ENCODE data around the gene LTBP3. TPM values are rescaled to one million over a fixed set of nuclear protein-coding genes. Genes with fewer than 3 reads are reported as not detected.

Gene LTBP3
- total RNA-seq, 1 experiment from 2014 or later = 1.3 TPM

- Histone ChIP-seq H3K9me2 (replicated peaks; ENCODE audit: insufficient read depth, low read length) (no peaks in the 10 kb centered on the region), H3K9ac (ENCODE audit: low read length) (peak overlapping the region; percentile 52), H3K4me2 (ENCODE audit: low read depth, low read length, poor library complexity, severe bottlenecking) (peak overlapping the region; percentile 40), H3K9me3 (ENCODE audit: low read length) (no peaks in the 10 kb centered on the region), H3K79me2 (ENCODE audit: low read length) (no peaks in the 10 kb centered on the region), H3K36me3 (ENCODE audit: insufficient read depth, low read length) (no peaks in the 10 kb centered on the region), H3K4me3 (ENCODE audit: low read length) (no peak overlapping the region; the same call in 1 of the 2 replicates), H2AFZ (ENCODE audit: low read length) (no peak overlapping the region), H3K27ac (ENCODE audit: low read length) (peak overlapping the region; percentile 80), H4K20me1 (ENCODE audit: insufficient read depth, low read depth, low read length) (no peaks in the 10 kb centered on the region), H3K4me1 (ENCODE audit: low read length) (peaks cover 26% of the 10 kb centered on the region), H3K27me3 (ENCODE audit: low read length) (no peaks in the 10 kb centered on the region)
- peak; percentile 91 for DNase-seq
Observed at GRCh38 chr11:65588199-65589054, 30.3 kb upstream of the LTBP3 start.

GRCh38 chr11:65586676-65587075 lies 28.5 kb upstream of the LTBP3 start:
- peaks cover 26% of the 10 kb centered on the region for H3K4me1 ChIP-seq (ENCODE audit: low read length)
- no peaks in the 10 kb centered on the region for H3K9me2 ChIP-seq (replicated peaks; ENCODE audit: insufficient read depth, low read length)
- no peaks in the 10 kb centered on the region for H3K9me3 ChIP-seq (ENCODE audit: low read length)
- no peaks in the 10 kb centered on the region for H4K20me1 ChIP-seq (ENCODE audit: insufficient read depth, low read depth, low read length)
- no peak overlapping the region for H3K4me2 ChIP-seq (ENCODE audit: low read depth, low read length, poor library complexity, severe bottlenecking)
- no peak overlapping the region for H3K9ac ChIP-seq (ENCODE audit: low read length)
- no peak overlapping the region for H3K27ac ChIP-seq (ENCODE audit: low read length)
- H2AFZ ChIP-seq (ENCODE audit: low read length) = no peak overlapping the region
- H3K79me2 ChIP-seq (ENCODE audit: low read length) = no peaks in the 10 kb centered on the region
- H3K36me3 ChIP-seq (ENCODE audit: insufficient read depth, low read length) = no peaks in the 10 kb centered on the region
- no peak overlapping the region for H3K4me3 ChIP-seq (ENCODE audit: low read length)
- no peaks in the 10 kb centered on the region for H3K27me3 ChIP-seq (ENCODE audit: low read length)
- no peak for DNase-seq

GRCh38 chr11:65586247-65586630 lies 28.1 kb upstream of the LTBP3 start:
- H3K79me2 ChIP-seq (ENCODE audit: low read length) = no peaks in the 10 kb centered on the region
- H3K4me2 ChIP-seq (ENCODE audit: low read depth, low read length, poor library complexity, severe bottlenecking) = no peak overlapping the region
- no peaks in the 10 kb centered on the region for H3K9me3 ChIP-seq (ENCODE audit: low read length)
- no peaks in the 10 kb centered on the region for H3K36me3 ChIP-seq (ENCODE audit: insufficient read depth, low read length)
- H3K9me2 ChIP-seq (replicated peaks; ENCODE audit: insufficient read depth, low read length) = no peaks in the 10 kb centered on the region
- no peaks in the 10 kb centered on the region for H3K27me3 ChIP-seq (ENCODE audit: low read length)
- DNase-seq = no peak
- H3K4me1 ChIP-seq (ENCODE audit: low read length) = peaks cover 26% of the 10 kb centered on the region
- H2AFZ ChIP-seq (ENCODE audit: low read length) = no peak overlapping the region
- H3K27ac ChIP-seq (ENCODE audit: low read length) = no peak overlapping the region
- no peak overlapping the region for H3K4me3 ChIP-seq (ENCODE audit: low read length)
- H3K9ac ChIP-seq (ENCODE audit: low read length) = no peak overlapping the region
- H4K20me1 ChIP-seq (ENCODE audit: insufficient read depth, low read depth, low read length) = no peaks in the 10 kb centered on the region

- Histone ChIP-seq H3K9me2 (replicated peaks; ENCODE audit: insufficient read depth, low read length) (no peaks in the 10 kb centered on the region), H3K4me2 (ENCODE audit: low read depth, low read length, poor library complexity, severe bottlenecking) (no peak overlapping the region), H2AFZ (ENCODE audit: low read length) (no peak overlapping the region), H4K20me1 (ENCODE audit: insufficient read depth, low read depth, low read length) (no peaks in the 10 kb centered on the region), H3K4me3 (ENCODE audit: low read length) (no peak overlapping the region), H3K27ac (ENCODE audit: low read length) (no peak overlapping the region), H3K27me3 (ENCODE audit: low read length) (no peaks in the 10 kb centered on the region), H3K4me1 (ENCODE audit: low read length) (peaks cover 26% of the 10 kb centered on the region), H3K9ac (ENCODE audit: low read length) (no peak overlapping the region), H3K36me3 (ENCODE audit: insufficient read depth, low read length) (no peaks in the 10 kb centered on the region), H3K9me3 (ENCODE audit: low read length) (no peaks in the 10 kb centered on the region), H3K79me2 (ENCODE audit: low read length) (no peaks in the 10 kb centered on the region)
- no peak for DNase-seq
Observed at GRCh38 chr11:65585396-65586246, 27.5 kb upstream of the LTBP3 start.

GRCh38 chr11:65584723-65585171 lies 26.6 kb upstream of the LTBP3 start:
- no peak for DNase-seq
- Histone ChIP-seq H3K9ac (ENCODE audit: low read length) (no peak overlapping the region), H3K27me3 (ENCODE audit: low read length) (no peaks in the 10 kb centered on the region), H2AFZ (ENCODE audit: low read length) (no peak overlapping the region), H3K79me2 (ENCODE audit: low read length) (no peaks in the 10 kb centered on the region), H3K9me3 (ENCODE audit: low read length) (no peaks in the 10 kb centered on the region), H3K4me1 (ENCODE audit: low read length) (peaks cover 26% of the 10 kb centered on the region), H3K27ac (ENCODE audit: low read length) (no peak overlapping the region), H3K4me3 (ENCODE audit: low read length) (no peak overlapping the region), H4K20me1 (ENCODE audit: insufficient read depth, low read depth, low read length) (no peaks in the 10 kb centered on the region), H3K4me2 (ENCODE audit: low read depth, low read length, poor library complexity, severe bottlenecking) (no peak overlapping the region), H3K36me3 (ENCODE audit: insufficient read depth, low read length) (no peaks in the 10 kb centered on the region), H3K9me2 (replicated peaks; ENCODE audit: insufficient read depth, low read length) (no peaks in the 10 kb centered on the region)

- no peaks in the 10 kb centered on the region for H3K9me2 ChIP-seq (replicated peaks; ENCODE audit: insufficient read depth, low read length)
- no peak for DNase-seq
- H3K9me3 ChIP-seq (ENCODE audit: low read length) = no peaks in the 10 kb centered on the region
- H3K79me2 ChIP-seq (ENCODE audit: low read length) = no peaks in the 10 kb centered on the region
- no peaks in the 10 kb centered on the region for H3K36me3 ChIP-seq (ENCODE audit: insufficient read depth, low read length)
- no peak overlapping the region for H3K4me3 ChIP-seq (ENCODE audit: low read length)
- no peak overlapping the region for H2AFZ ChIP-seq (ENCODE audit: low read length)
- peaks cover 26% of the 10 kb centered on the region for H3K4me1 ChIP-seq (ENCODE audit: low read length)
- H3K9ac ChIP-seq (ENCODE audit: low read length) = no peak overlapping the region
- no peaks in the 10 kb centered on the region for H3K27me3 ChIP-seq (ENCODE audit: low read length)
- H4K20me1 ChIP-seq (ENCODE audit: insufficient read depth, low read depth, low read length) = no peaks in the 10 kb centered on the region
- no peak overlapping the region for H3K27ac ChIP-seq (ENCODE audit: low read length)
- H3K4me2 ChIP-seq (ENCODE audit: low read depth, low read length, poor library complexity, severe bottlenecking) = no peak overlapping the region
Observed at GRCh38 chr11:65584106-65584505, 25.9 kb upstream of the LTBP3 start.

GRCh38 chr11:65583589-65583988 lies 25.4 kb upstream of the LTBP3 start:
- Histone ChIP-seq H3K27me3 (ENCODE audit: low read length) (no peaks in the 10 kb centered on the region), H3K4me2 (ENCODE audit: low read depth, low read length, poor library complexity, severe bottlenecking) (no peak overlapping the region), H3K36me3 (ENCODE audit: insufficient read depth, low read length) (no peaks in the 10 kb centered on the region), H3K4me3 (ENCODE audit: low read length) (no peak overlapping the region), H3K9ac (ENCODE audit: low read length) (no peak overlapping the region), H3K27ac (ENCODE audit: low read length) (no peak overlapping the region), H2AFZ (ENCODE audit: low read length) (no peak overlapping the region), H3K9me3 (ENCODE audit: low read length) (no peaks in the 10 kb centered on the region), H3K4me1 (ENCODE audit: low read length) (peaks cover 23% of the 10 kb centered on the region), H3K9me2 (replicated peaks; ENCODE audit: insufficient read depth, low read length) (no peaks in the 10 kb centered on the region), H4K20me1 (ENCODE audit: insufficient read depth, low read depth, low read length) (no peaks in the 10 kb centered on the region), H3K79me2 (ENCODE audit: low read length) (no peaks in the 10 kb centered on the region)
- DNase-seq = no peak

GRCh38 chr11:65581928-65582327 lies 23.8 kb upstream of the LTBP3 start:
- Histone ChIP-seq H3K9me3 (ENCODE audit: low read length) (no peaks in the 10 kb centered on the region), H3K79me2 (ENCODE audit: low read length) (peaks cover 7% of the 10 kb centered on the region; the same call in 1 of the 2 replicates), H2AFZ (ENCODE audit: low read length) (no peak overlapping the region), H4K20me1 (ENCODE audit: insufficient read depth, low read depth, low read length) (no peaks in the 10 kb centered on the region), H3K36me3 (ENCODE audit: insufficient read depth, low read length) (no peaks in the 10 kb centered on the region), H3K9ac (ENCODE audit: low read length) (no peak overlapping the region), H3K27me3 (ENCODE audit: low read length) (no peaks in the 10 kb centered on the region), H3K4me1 (ENCODE audit: low read length) (peaks cover 18% of the 10 kb centered on the region), H3K27ac (ENCODE audit: low read length) (no peak overlapping the region), H3K4me3 (ENCODE audit: low read length) (no peak overlapping the region), H3K4me2 (ENCODE audit: low read depth, low read length, poor library complexity, severe bottlenecking) (no peak overlapping the region), H3K9me2 (replicated peaks; ENCODE audit: insufficient read depth, low read length) (no peaks in the 10 kb centered on the region)
- DNase-seq = no peak
